ENCODE data around the gene ZNF205.

DNA sequence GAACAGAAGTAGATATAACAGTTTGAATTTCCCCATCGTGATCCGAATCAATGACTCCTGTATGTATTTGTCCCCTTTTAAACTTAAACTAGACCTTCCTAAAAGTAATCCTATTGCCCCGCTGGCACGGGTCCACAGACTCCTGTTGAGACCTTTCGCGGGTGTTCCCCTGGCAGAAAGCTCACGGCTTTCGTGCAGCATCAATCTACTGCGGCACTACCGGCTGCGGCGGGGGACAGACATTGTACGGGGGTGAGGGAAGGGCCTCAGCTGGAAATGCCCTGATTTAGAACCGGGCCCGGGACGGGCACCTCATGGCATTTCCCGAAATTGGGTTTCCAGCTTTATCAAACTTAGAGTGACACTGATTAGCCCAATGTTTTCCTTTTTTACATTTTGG lies 32.4 kb upstream of the ZNF205 start:
- TF ChIP-seq POLR2AphosphoS5 (IDR thresholded peaks at IDR 0.05; ENCODE audit: low read depth, low read length): no peak
- TF ChIP-seq POLR2A (IDR thresholded peaks at IDR 0.05; ENCODE audit: low read depth, low read length): no peak
- TF ChIP-seq TAF1 (IDR thresholded peaks at IDR 0.05; ENCODE audit: borderline replicate concordance, low read depth, low read length): no peak

Measured in GM12892 (cell line).